ENCODE measurements around the gene RAB29.

- TF ChIP-seq CTCF (IDR thresholded peaks at IDR 0.05) (no peak), POLR2A (IDR thresholded peaks at IDR 0.05) (no peak)
Measured at GRCh38 chr1:205756552-205756951, 18.7 kb downstream of the RAB29 start.
